ENCODE measurements around the gene LRRC53.

The LRRC53 gene

GRCh38 chr1:74478979-74479378 is 33.4 kb downstream of the LRRC53 start:
- H3K4me3 ChIP-seq (ENCODE audit: low read depth, low read length) = no peak overlapping the region
- TF ChIP-seq CTCF (IDR thresholded peaks at IDR 0.05; ENCODE audit: low read depth, low read length, missing control alignments) = no peak
- no peak for DNase-seq (ENCODE audit: low read depth)
- in situ Hi-C loops (cut with HindIII; ENCODE audit: low sequenced_read_pairs) = no loop called here

GRCh38 chr1:74474585-74474984 is 37.8 kb downstream of the LRRC53 start:
- no peak for DNase-seq (ENCODE audit: low read depth)
- in situ Hi-C loops (cut with HindIII; ENCODE audit: low sequenced_read_pairs) = no loop called here
- no peak for TF ChIP-seq CTCF (IDR thresholded peaks at IDR 0.05; ENCODE audit: low read depth, low read length, missing control alignments)
- no peak overlapping the region for H3K4me3 ChIP-seq (ENCODE audit: low read depth, low read length)

- DNase-seq (ENCODE audit: low read depth) = no peak
- H3K4me3 ChIP-seq (ENCODE audit: low read depth, low read length) = no peak overlapping the region
- in situ Hi-C loops (cut with HindIII; ENCODE audit: low sequenced_read_pairs) = no loop called here
- TF ChIP-seq CTCF (IDR thresholded peaks at IDR 0.05; ENCODE audit: low read depth, low read length, missing control alignments) = no peak
These were observed 40.9 kb downstream of the LRRC53 start for GRCh38 chr1:74471470-74471869.

GRCh38 chr1:74470936-74471335 is 41.5 kb downstream of the LRRC53 start:
- no peak for TF ChIP-seq CTCF (IDR thresholded peaks at IDR 0.05; ENCODE audit: low read depth, low read length, missing control alignments)
- no peak for DNase-seq (ENCODE audit: low read depth)
- in situ Hi-C loops (cut with HindIII; ENCODE audit: low sequenced_read_pairs) = no loop called here
- H3K4me3 ChIP-seq (ENCODE audit: low read depth, low read length) = no peak overlapping the region

GRCh38 chr1:74470251-74470650 is 42.2 kb downstream of the LRRC53 start:
- in situ Hi-C loops (cut with HindIII; ENCODE audit: low sequenced_read_pairs) = no loop called here
- no peak overlapping the region for H3K4me3 ChIP-seq (ENCODE audit: low read depth, low read length)
- TF ChIP-seq CTCF (IDR thresholded peaks at IDR 0.05; ENCODE audit: low read depth, low read length, missing control alignments) = no peak
- no peak for DNase-seq (ENCODE audit: low read depth)

GRCh38 chr1:74468982-74469603 is 43.3 kb downstream of the LRRC53 start:
- in situ Hi-C loops (cut with HindIII; ENCODE audit: low sequenced_read_pairs) = no loop called here
- no peak overlapping the region for H3K4me3 ChIP-seq (ENCODE audit: low read depth, low read length)
- peak; percentile 23 for DNase-seq (ENCODE audit: low read depth)
- peak; percentile 53 for TF ChIP-seq CTCF (IDR thresholded peaks at IDR 0.05; ENCODE audit: low read depth, low read length, missing control alignments)
